C4-2B (cell line): ENCODE measurements around the gene GNPTAB.

Experiments
- ZFX ChIP-seq: fragments of 450-650 bp; IDR thresholded peaks from 2 replicates; pipeline ENCODE4 v1.6.1; 2017
- TF ChIP-seq, protein P1 (sequence below): fragments of 450-650 bp; conservative IDR thresholded peaks from 2 replicates; pipeline ENCODE4 v1.5.1; 2017; ENCODE audit warnings: mild to moderate bottlenecking

DNA sequence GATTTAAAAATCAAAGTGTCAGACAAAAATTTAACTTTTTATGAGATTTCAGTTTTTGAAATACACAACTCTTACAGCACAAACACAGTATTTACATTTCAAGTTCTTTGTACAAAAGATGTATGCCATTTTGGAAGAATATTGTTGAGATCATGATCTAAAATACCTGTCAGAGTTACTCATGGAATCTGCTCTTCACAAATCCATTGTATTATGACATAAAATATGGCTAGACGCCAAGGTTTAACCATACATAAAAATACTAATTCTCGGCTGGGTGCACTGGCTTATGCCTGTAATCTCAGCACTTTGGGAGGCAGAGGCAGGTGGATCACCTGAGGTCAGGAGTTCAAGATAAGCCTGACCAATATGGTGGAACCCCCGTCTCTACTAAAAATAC is 85.3 kb downstream of the GNPTAB start:
- TF ChIP-seq, protein P1, sequence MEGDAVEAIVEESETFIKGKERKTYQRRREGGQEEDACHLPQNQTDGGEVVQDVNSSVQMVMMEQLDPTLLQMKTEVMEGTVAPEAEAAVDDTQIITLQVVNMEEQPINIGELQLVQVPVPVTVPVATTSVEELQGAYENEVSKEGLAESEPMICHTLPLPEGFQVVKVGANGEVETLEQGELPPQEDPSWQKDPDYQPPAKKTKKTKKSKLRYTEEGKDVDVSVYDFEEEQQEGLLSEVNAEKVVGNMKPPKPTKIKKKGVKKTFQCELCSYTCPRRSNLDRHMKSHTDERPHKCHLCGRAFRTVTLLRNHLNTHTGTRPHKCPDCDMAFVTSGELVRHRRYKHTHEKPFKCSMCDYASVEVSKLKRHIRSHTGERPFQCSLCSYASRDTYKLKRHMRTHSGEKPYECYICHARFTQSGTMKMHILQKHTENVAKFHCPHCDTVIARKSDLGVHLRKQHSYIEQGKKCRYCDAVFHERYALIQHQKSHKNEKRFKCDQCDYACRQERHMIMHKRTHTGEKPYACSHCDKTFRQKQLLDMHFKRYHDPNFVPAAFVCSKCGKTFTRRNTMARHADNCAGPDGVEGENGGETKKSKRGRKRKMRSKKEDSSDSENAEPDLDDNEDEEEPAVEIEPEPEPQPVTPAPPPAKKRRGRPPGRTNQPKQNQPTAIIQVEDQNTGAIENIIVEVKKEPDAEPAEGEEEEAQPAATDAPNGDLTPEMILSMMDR = no peak
- no peak for TF ChIP-seq ZFX
